Mesenchymal stem cell (in vitro differentiated cells and primary cell): ENCODE data around the gene KCNJ16.

ENCODE experiments used
- DNase-seq: peaks from one replicate; pipeline ENCODE4 v3.0.0-alpha.2; 2013
- H2AFZ ChIP-seq: one replicate; pipeline ENCODE4 v1.6.1; 2013; ENCODE audit warnings: low read depth, mild to moderate bottlenecking, control low read depth, inconsistent platforms, low read length, moderate library complexity
- H2AK5ac ChIP-seq: 2 replicates; pipeline ENCODE4 v1.6.1; 2013; ENCODE audit warnings: low read length, moderate library complexity, mild to moderate bottlenecking, inconsistent platforms; ENCODE audit not compliant: severe bottlenecking
- H2BK120ac ChIP-seq: one replicate; pipeline ENCODE4 v1.6.1; 2013; ENCODE audit warnings: low read depth, mild to moderate bottlenecking, inconsistent platforms, low read length, moderate library complexity
- H2BK12ac ChIP-seq, 2 experiments: one replicate each; pipeline ENCODE4 v1.6.1; 2013; ENCODE audit warnings: inconsistent platforms in 2 of 2, low read length in 2 of 2, mild to moderate bottlenecking in 2 of 2, moderate library complexity in 2 of 2, control low read depth in 1 of 2
- H2BK15ac ChIP-seq: one replicate; pipeline ENCODE4 v1.6.1; 2013; ENCODE audit warnings: mild to moderate bottlenecking, low read depth, inconsistent platforms; ENCODE audit not compliant: poor library complexity, severe bottlenecking
- H2BK5ac ChIP-seq: 2 replicates; pipeline ENCODE4 v1.6.1; 2013; ENCODE audit warnings: low read depth, mild to moderate bottlenecking, low read length, control low read depth, inconsistent platforms; ENCODE audit not compliant: poor library complexity, severe bottlenecking
- H3K14ac ChIP-seq, 2 experiments: one replicate each; pipeline ENCODE4 v1.6.1; 2013; ENCODE audit warnings: inconsistent platforms in 2 of 2, low read length in 2 of 2, control low read depth in 1 of 2, mild to moderate bottlenecking in 1 of 2, moderate library complexity in 1 of 2
- H3K18ac ChIP-seq, 2 experiments: one replicate each; pipeline ENCODE4 v1.6.1; 2013; ENCODE audit warnings: inconsistent platforms in 2 of 2, low read length in 2 of 2, control low read depth in 1 of 2, low read depth in 1 of 2, mild to moderate bottlenecking in 1 of 2
- H3K23ac ChIP-seq, 2 experiments: one replicate each; pipeline ENCODE4 v1.6.1; 2013; ENCODE audit warnings: inconsistent platforms in 2 of 2, low read length in 2 of 2, mild to moderate bottlenecking in 2 of 2, moderate library complexity in 2 of 2, control low read depth in 1 of 2
- H3K27ac ChIP-seq: 2 replicates; pipeline ENCODE4 v1.5.1; 2013; ENCODE audit warnings: mild to moderate bottlenecking, moderate library complexity, low read length, control low read depth, inconsistent platforms; ENCODE audit not compliant: poor library complexity, severe bottlenecking
- H3K27me3 ChIP-seq, 2 experiments: 2 replicates each; pipeline versions ENCODE4 v1.6.1 to v1.7.0; 2013; ENCODE audit warnings: low read length in 2 of 2, mild to moderate bottlenecking in 2 of 2, moderate library complexity in 2 of 2, control low read depth in 1 of 2, inconsistent platforms in 1 of 2; ENCODE audit not compliant: control insufficient read depth in 1 of 2, insufficient read depth in 1 of 2
- H3K36me3 ChIP-seq, 2 experiments: 2 replicates each; pipeline versions ENCODE4 v1.6.1 to v1.7.0; 2013; ENCODE audit warnings: low read length in 2 of 2, control low read depth in 1 of 2, inconsistent platforms in 1 of 2, low read depth in 1 of 2, mild to moderate bottlenecking in 1 of 2; ENCODE audit not compliant: insufficient read depth in 2 of 2, control insufficient read depth in 1 of 2
- H3K4ac ChIP-seq, 2 experiments: one replicate each; pipeline ENCODE4 v1.6.1; 2013; ENCODE audit warnings: inconsistent platforms in 2 of 2, low read length in 2 of 2, mild to moderate bottlenecking in 2 of 2, moderate library complexity in 2 of 2, control low read depth in 1 of 2, low read depth in 1 of 2
- H3K4me1 ChIP-seq: 2 replicates; pipeline ENCODE4 v1.6.1; 2013; ENCODE audit warnings: low read depth, low read length, control low read depth; ENCODE audit not compliant: control insufficient read depth, insufficient read depth
- H3K4me2 ChIP-seq: 2 replicates; pipeline ENCODE4 v1.6.1; 2013; ENCODE audit warnings: low read length, mild to moderate bottlenecking, inconsistent platforms; ENCODE audit not compliant: poor library complexity, severe bottlenecking
- H3K4me3 ChIP-seq, 2 experiments: 2 replicates each; pipeline versions ENCODE4 v1.5.1 to v1.7.0; 2013; ENCODE audit warnings: low read length in 2 of 2, mild to moderate bottlenecking in 2 of 2, control low read depth in 1 of 2, low read depth in 1 of 2; ENCODE audit not compliant: insufficient read depth in 1 of 2
- H3K79me1 ChIP-seq: replicated peaks from 2 replicates; pipeline ENCODE4 v1.6.1; 2013; ENCODE audit warnings: mild to moderate bottlenecking, control low read depth, low read length, inconsistent platforms; ENCODE audit not compliant: poor library complexity, severe bottlenecking
- H3K9ac ChIP-seq: 2 replicates; pipeline ENCODE4 v1.7.0; 2013; ENCODE audit warnings: mild to moderate bottlenecking, low read length, moderate library complexity
- H3K9me3 ChIP-seq: 2 replicates; pipeline ENCODE4 v1.7.0; 2013; ENCODE audit warnings: mild to moderate bottlenecking, low read length; ENCODE audit not compliant: control insufficient read depth
- H4K8ac ChIP-seq: one replicate; pipeline ENCODE4 v1.6.1; 2013; ENCODE audit warnings: inconsistent platforms, mild to moderate bottlenecking, low read length, moderate library complexity
- H4K91ac ChIP-seq: one replicate; pipeline ENCODE4 v1.6.1; 2013; ENCODE audit warnings: mild to moderate bottlenecking, low read length, inconsistent platforms
- WGBS: methylation state at CpG from one replicate; pipeline ENCODE4 v1.1.7; 2013; ENCODE audit warnings: mixed read lengths; 5-methylcytosine and 5-hydroxymethylcytosine counted together

Gene KCNJ16

GRCh38 chr17:70093163-70093562 is 18.1 kb downstream of the KCNJ16 start:
- H3K9ac ChIP-seq = no peak overlapping the region
- H2BK12ac ChIP-seq = peak overlapping the region in 1 of 2 experiments; percentile 18

GRCh38 chr17:70095455-70095854 is 20.4 kb downstream of the KCNJ16 start:
- peaks cover 1% of the 10 kb centered on the region for H3K4me1 ChIP-seq
- no peak overlapping the region for H2AFZ ChIP-seq
- H3K14ac ChIP-seq = no peak overlapping the region
- DNase-seq = no peak
- no peak overlapping the region for H4K91ac ChIP-seq
- no peak overlapping the region for H2BK120ac ChIP-seq
- WGBS = 84% methylated on average over 3 of the region's 4 CpGs
- no peak overlapping the region for H3K27ac ChIP-seq
- no peak overlapping the region for H3K9ac ChIP-seq
- H2BK5ac ChIP-seq = no peak overlapping the region
- peaks cover 0 to 7% of the 10 kb centered on the region in 2 experiments for H3K36me3 ChIP-seq
- H3K27me3 ChIP-seq = no peaks in the 10 kb centered on the region
- H3K4ac ChIP-seq = no peak overlapping the region
- H3K18ac ChIP-seq = no peak overlapping the region
- H3K4me3 ChIP-seq = no peak overlapping the region
- no peak overlapping the region for H2BK12ac ChIP-seq
- no peak overlapping the region for H3K23ac ChIP-seq
- H3K9me3 ChIP-seq = no peaks in the 10 kb centered on the region
- H3K4me2 ChIP-seq = no peak overlapping the region
- no peak overlapping the region for H2BK15ac ChIP-seq
- no peak overlapping the region for H2AK5ac ChIP-seq
- H4K8ac ChIP-seq = no peak overlapping the region
- H3K79me1 ChIP-seq = peaks cover 7% of the 10 kb centered on the region

More at GRCh38 chr17:70093163-70093562, 18.1 kb downstream of the KCNJ16 start:
- Histone ChIP-seq H3K4me1 (peaks cover 1% of the 10 kb centered on the region), H3K27me3 (no peaks in the 10 kb centered on the region), H3K14ac (peak overlapping the region in 1 of 2 experiments; percentile 15), H2BK120ac (no peak overlapping the region), H3K27ac (no peak overlapping the region), H4K91ac (no peak overlapping the region), H3K36me3 (peaks cover 0 to 7% of the 10 kb centered on the region in 2 experiments), H3K4me2 (peak overlapping the region; percentile 16), H3K79me1 (peaks cover 12% of the 10 kb centered on the region), H2BK5ac (no peak overlapping the region), H3K18ac (peak overlapping the region in 1 of 2 experiments; percentile 48), H3K4me3 (no peak overlapping the region), H3K23ac (no peak overlapping the region), H2AK5ac (peak overlapping the region; percentile 45), H3K4ac (peak overlapping the region in 1 of 2 experiments; percentile 15), H4K8ac (no peak overlapping the region), H2AFZ (no peak overlapping the region), H2BK15ac (no peak overlapping the region), H3K9me3 (no peaks in the 10 kb centered on the region)
- 100% methylated on average over 3 of the region's 3 CpGs for WGBS
- DNase-seq = no peak

- Histone ChIP-seq H3K27ac (no peak overlapping the region), H3K4ac (no peak overlapping the region)
Measured at GRCh38 chr17:70096861-70097260, 21.8 kb downstream of the KCNJ16 start.

GRCh38 chr17:70098030-70098429 is 23.0 kb downstream of the KCNJ16 start:
- Histone ChIP-seq H3K9me3 (no peaks in the 10 kb centered on the region), H3K27me3 (no peaks in the 10 kb centered on the region), H2AFZ (no peak overlapping the region), H3K4me3 (no peak overlapping the region), H3K79me1 (peaks cover 6% of the 10 kb centered on the region), H3K9ac (no peak overlapping the region), H2BK120ac (no peak overlapping the region), H3K18ac (no peak overlapping the region), H3K4me2 (no peak overlapping the region), H3K23ac (no peak overlapping the region), H3K14ac (no peak overlapping the region), H2BK5ac (no peak overlapping the region), H3K4me1 (no peaks in the 10 kb centered on the region), H3K36me3 (peaks cover 0 to 5% of the 10 kb centered on the region in 2 experiments), H3K4ac (no peak overlapping the region), H2BK15ac (no peak overlapping the region), H3K27ac (no peak overlapping the region), H2AK5ac (no peak overlapping the region), H4K91ac (no peak overlapping the region), H2BK12ac (no peak overlapping the region), H4K8ac (no peak overlapping the region)
- DNase-seq = no peak
- 50% methylated on average over 1 of the region's 2 CpGs for WGBS

More at GRCh38 chr17:70096861-70097260, 21.8 kb downstream of the KCNJ16 start:
- Histone ChIP-seq H3K4me2 (no peak overlapping the region), H3K9ac (no peak overlapping the region), H4K8ac (no peak overlapping the region), H3K36me3 (peaks cover 0 to 5% of the 10 kb centered on the region in 2 experiments), H2BK15ac (no peak overlapping the region), H3K9me3 (no peaks in the 10 kb centered on the region), H3K14ac (no peak overlapping the region), H3K23ac (no peak overlapping the region), H2AFZ (no peak overlapping the region), H4K91ac (no peak overlapping the region), H2BK12ac (no peak overlapping the region), H3K18ac (no peak overlapping the region), H3K79me1 (peaks cover 7% of the 10 kb centered on the region), H3K27me3 (no peaks in the 10 kb centered on the region), H2BK5ac (no peak overlapping the region), H2BK120ac (no peak overlapping the region), H2AK5ac (peak overlapping the region; percentile 48), H3K4me3 (no peak overlapping the region), H3K4me1 (no peaks in the 10 kb centered on the region)
- no peak for DNase-seq
- 72% methylated on average over 7 of the region's 8 CpGs for WGBS
